ENCODE data around the gene ASAP2.

GRCh38 chr2:9377461-9378097 lies 171.0 kb downstream of the ASAP2 start:
- TF ChIP-seq CTCF (IDR thresholded peaks at IDR 0.05; ENCODE audit: low read length) (no peak), EZH2 (IDR thresholded peaks at IDR 0.05; ENCODE audit: borderline replicate concordance, low read length) (no peak)
